ENCODE measurements around the gene ZNF516.

ZNF516 gene

GRCh38 chr18:76507830-76508385 is 12.9 kb upstream of the ZNF516 start:
- TF ChIP-seq PPARA (CRISPR knock-in tag; IDR thresholded peaks at IDR 0.05; ENCODE audit: borderline replicate concordance) (no peak), TCF4 (CRISPR knock-in tag; IDR thresholded peaks at IDR 0.05; ENCODE audit: borderline replicate concordance) (no peak), ZNF70 (CRISPR knock-in tag; IDR thresholded peaks at IDR 0.05) (no peak), ZC3H10 (CRISPR knock-in tag; IDR thresholded peaks at IDR 0.05) (no peak), ZFP30 (CRISPR knock-in tag; IDR thresholded peaks at IDR 0.05) (no peak), ESRRG (CRISPR knock-in tag; IDR thresholded peaks at IDR 0.05) (no peak), ZFP3 (CRISPR knock-in tag; IDR thresholded peaks at IDR 0.05) (no peak)
- ATAC-seq: no peak

GRCh38 chr18:76506974-76507764 is 12.1 kb upstream of the ZNF516 start:
- no peak for ATAC-seq
- TF ChIP-seq ZNF8 (CRISPR knock-in tag; IDR thresholded peaks at IDR 0.05) (no peak), TCF4 (CRISPR knock-in tag; IDR thresholded peaks at IDR 0.05; ENCODE audit: borderline replicate concordance) (no peak), CSDC2 (CRISPR knock-in tag; IDR thresholded peaks at IDR 0.05) (no peak), OSR1 (CRISPR knock-in tag; IDR thresholded peaks at IDR 0.05) (no peak), CREB5 (CRISPR knock-in tag; IDR thresholded peaks at IDR 0.05; ENCODE audit: low read depth) (no peak), CSRNP3 (CRISPR knock-in tag; IDR thresholded peaks at IDR 0.05) (no peak), GLIS3 (CRISPR knock-in tag; IDR thresholded peaks at IDR 0.05) (no peak), ESRRG (CRISPR knock-in tag; IDR thresholded peaks at IDR 0.05) (no peak), ISL1 (CRISPR knock-in tag; IDR thresholded peaks at IDR 0.05) (no peak), BACH2 (CRISPR knock-in tag; IDR thresholded peaks at IDR 0.05; ENCODE audit: borderline replicate concordance) (no peak), ZNF70 (CRISPR knock-in tag; IDR thresholded peaks at IDR 0.05) (no peak), POU6F1 (CRISPR knock-in tag; IDR thresholded peaks at IDR 0.05; ENCODE audit: borderline replicate concordance, low read depth) (no peak), TOX (CRISPR knock-in tag; IDR thresholded peaks at IDR 0.05; ENCODE audit: borderline replicate concordance) (no peak), ZFP30 (CRISPR knock-in tag; IDR thresholded peaks at IDR 0.05) (no peak), ZFP3 (CRISPR knock-in tag; IDR thresholded peaks at IDR 0.05) (no peak), TSHZ2 (CRISPR knock-in tag; IDR thresholded peaks at IDR 0.05) (no peak)

- no peak for ATAC-seq
- TF ChIP-seq POU6F1 (CRISPR knock-in tag; IDR thresholded peaks at IDR 0.05; ENCODE audit: borderline replicate concordance, low read depth) (no peak), BACH2 (CRISPR knock-in tag; IDR thresholded peaks at IDR 0.05; ENCODE audit: borderline replicate concordance) (no peak), OSR1 (CRISPR knock-in tag; IDR thresholded peaks at IDR 0.05) (no peak), TSHZ2 (CRISPR knock-in tag; IDR thresholded peaks at IDR 0.05) (no peak), PPARA (CRISPR knock-in tag; IDR thresholded peaks at IDR 0.05; ENCODE audit: borderline replicate concordance) (no peak), ZFP30 (CRISPR knock-in tag; IDR thresholded peaks at IDR 0.05) (no peak), ARNTL (CRISPR knock-in tag; IDR thresholded peaks at IDR 0.05; ENCODE audit: borderline replicate concordance, low read depth) (no peak), PATZ1 (CRISPR knock-in tag; IDR thresholded peaks at IDR 0.05; ENCODE audit: borderline replicate concordance) (no peak), GLIS3 (CRISPR knock-in tag; IDR thresholded peaks at IDR 0.05) (no peak), ISL1 (CRISPR knock-in tag; IDR thresholded peaks at IDR 0.05) (no peak), RARB (CRISPR knock-in tag; IDR thresholded peaks at IDR 0.05) (no peak), ZNF8 (CRISPR knock-in tag; IDR thresholded peaks at IDR 0.05) (no peak), ZFP3 (CRISPR knock-in tag; IDR thresholded peaks at IDR 0.05) (no peak)
Measured at GRCh38 chr18:76506395-76506794, 11.4 kb upstream of the ZNF516 start.
